ENCODE data around the gene WBP1L.

Gene WBP1L

DNA sequence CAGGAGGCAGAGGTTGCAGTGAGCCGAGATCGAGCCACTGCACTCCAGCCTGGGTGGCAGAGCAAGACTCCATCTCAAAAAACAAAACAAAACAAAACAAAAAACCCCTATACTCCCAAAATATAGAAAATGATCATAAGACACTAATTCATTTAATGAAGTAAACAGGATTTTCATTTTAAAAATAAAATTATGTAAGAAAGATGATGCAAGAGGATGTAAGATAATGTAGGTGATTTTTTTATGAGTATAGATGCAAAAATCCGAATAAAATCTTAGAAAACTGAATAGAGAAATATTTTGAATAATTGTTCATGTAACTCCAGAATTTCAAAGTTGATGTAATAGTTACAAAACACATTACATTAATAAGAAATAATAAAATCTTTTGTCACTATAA, 121.9 kb downstream of the WBP1L start:
- in situ Hi-C loops (cut with MboI; ENCODE audit: low pct_unique_long_range_greater_than_20kb, low sequenced_read_pairs, unreplicated experiment), result no loop called here
- TF ChIP-seq, protein P1, sequence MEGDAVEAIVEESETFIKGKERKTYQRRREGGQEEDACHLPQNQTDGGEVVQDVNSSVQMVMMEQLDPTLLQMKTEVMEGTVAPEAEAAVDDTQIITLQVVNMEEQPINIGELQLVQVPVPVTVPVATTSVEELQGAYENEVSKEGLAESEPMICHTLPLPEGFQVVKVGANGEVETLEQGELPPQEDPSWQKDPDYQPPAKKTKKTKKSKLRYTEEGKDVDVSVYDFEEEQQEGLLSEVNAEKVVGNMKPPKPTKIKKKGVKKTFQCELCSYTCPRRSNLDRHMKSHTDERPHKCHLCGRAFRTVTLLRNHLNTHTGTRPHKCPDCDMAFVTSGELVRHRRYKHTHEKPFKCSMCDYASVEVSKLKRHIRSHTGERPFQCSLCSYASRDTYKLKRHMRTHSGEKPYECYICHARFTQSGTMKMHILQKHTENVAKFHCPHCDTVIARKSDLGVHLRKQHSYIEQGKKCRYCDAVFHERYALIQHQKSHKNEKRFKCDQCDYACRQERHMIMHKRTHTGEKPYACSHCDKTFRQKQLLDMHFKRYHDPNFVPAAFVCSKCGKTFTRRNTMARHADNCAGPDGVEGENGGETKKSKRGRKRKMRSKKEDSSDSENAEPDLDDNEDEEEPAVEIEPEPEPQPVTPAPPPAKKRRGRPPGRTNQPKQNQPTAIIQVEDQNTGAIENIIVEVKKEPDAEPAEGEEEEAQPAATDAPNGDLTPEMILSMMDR (IDR thresholded peaks at IDR 0.05; ENCODE audit: extremely low read depth, insufficient read depth, missing control alignments), result no peak
- no peak for DNase-seq (ENCODE audit: low spot score)
